Measurements from ENCODE around the gene RPL35A. TPM values are rescaled to one million over a fixed set of nuclear protein-coding genes. Genes with fewer than 3 reads are reported as not detected.

Gene RPL35A
- total RNA-seq, 1 donor from 2014 or later: 1,002 TPM

Other genes starting within 250 kb of the RPL35A start
- 18.0 TPM for gene RUBCN, start 213.3 kb upstream of the RPL35A start, total RNA-seq
- gene FYTTD1, start 200.3 kb upstream of the RPL35A start, total RNA-seq: 41.4 TPM
- 20.8 TPM for gene LRCH3, start 158.9 kb upstream of the RPL35A start, total RNA-seq
- gene LMLN, start 10.0 kb downstream of the RPL35A start, total RNA-seq: 5.7 TPM